OCI-LY1 (cell line): ENCODE data around the gene KCNH1.

Experiments
- H2AFZ ChIP-seq: fragments of 200-600 bp; sonication (generic), shearing (Covaris generic); 2 replicates; pipeline ENCODE4 v1.6.0; 2014; ENCODE audit warnings: antibody characterized with exemption, mild to moderate bottlenecking, low read length
- H3F3A ChIP-seq: fragments of 200-600 bp; sonication (generic), shearing (Covaris generic); 2 replicates; pipeline ENCODE4 v1.6.0; 2014; ENCODE audit warnings: mild to moderate bottlenecking, antibody characterized with exemption, low read length, moderate library complexity; ENCODE audit not compliant: insufficient read depth
- H3K27ac ChIP-seq: fragments of 200-600 bp; sonication (generic); 2 replicates; pipeline ENCODE4 v1.5.1; 2014; ENCODE audit warnings: low read length, mixed run types, mild to moderate bottlenecking, low read depth; ENCODE audit not compliant: poor library complexity, severe bottlenecking
- H3K27me3 ChIP-seq: fragments of 200-600 bp; sonication (generic); 2 replicates; pipeline ENCODE4 v1.6.0; 2014; ENCODE audit warnings: antibody characterized with exemption, mild to moderate bottlenecking, low read length, moderate library complexity; ENCODE audit not compliant: insufficient read depth
- H3K36me3 ChIP-seq: fragments of 200-600 bp; sonication (generic); 2 replicates; pipeline ENCODE4 v1.6.1; 2014; ENCODE audit warnings: mild to moderate bottlenecking, antibody characterized with exemption, low read length, moderate library complexity, mixed read lengths; ENCODE audit not compliant: insufficient read depth
- H3K4me1 ChIP-seq: fragments of 200-600 bp; sonication (generic); 2 replicates; pipeline ENCODE4 v1.5.1; 2014; ENCODE audit warnings: mild to moderate bottlenecking, low read length, moderate library complexity; ENCODE audit not compliant: insufficient read depth, severe bottlenecking
- H3K4me2 ChIP-seq: fragments of 200-600 bp; sonication (generic), shearing (Covaris generic); 2 replicates; pipeline ENCODE4 v1.6.1; 2014; ENCODE audit warnings: low read length
- H3K4me3 ChIP-seq: fragments of 200-600 bp; sonication (generic); 2 replicates; pipeline ENCODE4 v1.5.1; 2014; ENCODE audit warnings: low read length, low read depth, mild to moderate bottlenecking, mixed read lengths; ENCODE audit not compliant: poor library complexity, severe bottlenecking
- H3K79me2 ChIP-seq: fragments of 200-600 bp; shearing (Covaris generic); 2 replicates; pipeline ENCODE4 v1.6.1; 2016; ENCODE audit warnings: mixed run types, low read length, mixed read lengths; ENCODE audit not compliant: insufficient read depth
- H3K9ac ChIP-seq: fragments of 200-600 bp; sonication (generic), shearing (Covaris generic); 2 replicates; pipeline ENCODE4 v1.6.1; 2014; ENCODE audit warnings: mild to moderate bottlenecking, low read length, mixed read lengths
- H3K9me2 ChIP-seq: fragments of 200-600 bp; sonication (generic), shearing (Covaris generic); 2 replicates; pipeline ENCODE4 v1.6.1; 2014; ENCODE audit warnings: low read depth, mild to moderate bottlenecking, low read length, mixed read lengths
- H3K9me3 ChIP-seq: fragments of 200-600 bp; shearing (Covaris generic); 2 replicates; pipeline ENCODE4 v1.6.1; 2014; ENCODE audit warnings: low read length, mixed read lengths
- H4K20me1 ChIP-seq: fragments of 200-600 bp; sonication (generic), shearing (Covaris generic); 2 replicates; pipeline ENCODE4 v1.6.0; 2016; ENCODE audit warnings: mild to moderate bottlenecking, low read length; ENCODE audit not compliant: insufficient read depth
- EZH2 ChIP-seq: fragments of 200-600 bp; sonication (generic), shearing (Covaris generic); IDR thresholded peaks from 2 replicates; pipeline ENCODE4 v1.8.0; 2017; ENCODE audit warnings: borderline replicate concordance, mixed run types, mild to moderate bottlenecking, antibody characterized with exemption, low read length, moderate library complexity, mixed read lengths
- TF ChIP-seq, protein P1 (sequence below): fragments of 200-600 bp; sonication (generic), shearing (Covaris generic); IDR thresholded peaks from 2 replicates; pipeline ENCODE4 v1.5.1; 2017; ENCODE audit warnings: mild to moderate bottlenecking, antibody characterized with exemption, low read length, moderate library complexity, mixed read lengths

KCNH1 gene

DNA sequence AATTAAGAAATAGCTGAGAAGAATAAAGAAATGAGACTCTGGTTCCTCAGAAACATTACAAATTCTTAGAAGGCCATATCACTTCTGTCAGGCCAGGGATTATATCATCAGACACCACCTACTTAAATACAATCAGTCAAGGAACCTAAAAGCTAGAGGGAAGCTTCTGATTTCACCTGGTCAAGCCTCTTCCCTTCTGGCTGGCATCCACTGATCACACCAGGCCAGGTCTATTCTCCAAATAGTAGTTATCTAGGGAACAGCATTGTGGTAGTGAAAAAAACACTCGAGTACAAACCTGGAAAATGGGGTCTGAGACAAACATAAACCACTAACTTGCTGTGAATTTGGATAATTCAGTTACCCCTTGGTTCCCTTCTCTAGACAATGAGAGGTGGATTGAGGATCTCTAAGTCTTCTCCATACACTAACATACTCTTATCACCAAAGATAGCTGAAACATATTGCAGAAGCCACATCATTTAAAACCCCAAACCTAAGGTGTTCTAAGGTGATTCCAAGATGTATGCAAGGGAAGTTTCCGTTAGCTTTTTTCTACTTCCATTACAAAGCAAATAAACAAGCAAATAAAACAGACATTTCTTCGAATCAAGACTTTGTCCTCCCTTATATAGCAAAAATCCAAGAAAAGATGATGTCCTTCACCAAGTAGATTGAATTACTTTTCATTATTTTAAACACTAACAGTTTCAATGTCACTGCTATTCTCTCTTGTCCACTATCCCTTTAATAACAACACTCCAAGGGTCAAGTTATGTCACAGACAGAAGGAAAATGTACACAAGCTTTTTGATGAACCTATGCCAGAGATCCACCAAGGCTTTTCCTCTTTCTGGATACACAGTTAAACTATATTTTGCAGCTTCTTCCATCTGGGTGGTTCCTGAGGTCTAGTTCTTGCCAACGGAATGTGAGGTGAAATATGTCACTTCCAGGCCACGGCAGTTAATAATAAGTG, 212.9 kb downstream of the KCNH1 start:
- Histone ChIP-seq H2AFZ (no peak overlapping the region), H3K4me1 (no peaks in the 10 kb centered on the region), H3K9me2 (no peaks in the 10 kb centered on the region), H3K79me2 (no peaks in the 10 kb centered on the region), H3K27me3 (no peaks in the 10 kb centered on the region), H3K4me2 (no peak overlapping the region), H3K27ac (no peak overlapping the region), H3K9me3 (no peaks in the 10 kb centered on the region), H3K36me3 (no peaks in the 10 kb centered on the region), H3K9ac (no peak overlapping the region), H4K20me1 (no peaks in the 10 kb centered on the region), H3F3A (no peaks in the 10 kb centered on the region), H3K4me3 (no peak overlapping the region)
- TF ChIP-seq, protein P1, sequence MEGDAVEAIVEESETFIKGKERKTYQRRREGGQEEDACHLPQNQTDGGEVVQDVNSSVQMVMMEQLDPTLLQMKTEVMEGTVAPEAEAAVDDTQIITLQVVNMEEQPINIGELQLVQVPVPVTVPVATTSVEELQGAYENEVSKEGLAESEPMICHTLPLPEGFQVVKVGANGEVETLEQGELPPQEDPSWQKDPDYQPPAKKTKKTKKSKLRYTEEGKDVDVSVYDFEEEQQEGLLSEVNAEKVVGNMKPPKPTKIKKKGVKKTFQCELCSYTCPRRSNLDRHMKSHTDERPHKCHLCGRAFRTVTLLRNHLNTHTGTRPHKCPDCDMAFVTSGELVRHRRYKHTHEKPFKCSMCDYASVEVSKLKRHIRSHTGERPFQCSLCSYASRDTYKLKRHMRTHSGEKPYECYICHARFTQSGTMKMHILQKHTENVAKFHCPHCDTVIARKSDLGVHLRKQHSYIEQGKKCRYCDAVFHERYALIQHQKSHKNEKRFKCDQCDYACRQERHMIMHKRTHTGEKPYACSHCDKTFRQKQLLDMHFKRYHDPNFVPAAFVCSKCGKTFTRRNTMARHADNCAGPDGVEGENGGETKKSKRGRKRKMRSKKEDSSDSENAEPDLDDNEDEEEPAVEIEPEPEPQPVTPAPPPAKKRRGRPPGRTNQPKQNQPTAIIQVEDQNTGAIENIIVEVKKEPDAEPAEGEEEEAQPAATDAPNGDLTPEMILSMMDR: no peak
- TF ChIP-seq EZH2: no peak

DNA sequence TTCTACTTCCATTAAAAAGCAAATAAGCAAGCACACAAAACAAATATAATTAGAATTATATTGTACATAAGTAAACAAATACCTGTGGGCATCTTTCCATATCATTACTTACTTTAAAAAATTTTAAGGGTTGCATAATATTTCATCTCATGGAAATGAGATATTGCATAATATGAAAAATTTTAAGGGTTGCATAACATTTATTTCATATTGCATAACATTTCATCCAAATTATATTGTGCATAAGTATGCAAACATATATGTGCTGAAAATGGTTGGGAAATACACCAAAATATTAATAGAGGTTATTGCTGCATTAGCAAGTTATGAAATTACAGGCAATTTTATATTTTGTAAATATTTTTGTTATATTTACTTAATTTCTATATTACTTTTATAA, 213.7 kb downstream of the KCNH1 start:
- TF ChIP-seq EZH2: no peak
- TF ChIP-seq, protein P1: no peak
- Histone ChIP-seq H3K79me2 (no peaks in the 10 kb centered on the region), H3K4me3 (no peak overlapping the region), H3K9me2 (no peaks in the 10 kb centered on the region), H3K36me3 (no peaks in the 10 kb centered on the region), H3K4me1 (no peaks in the 10 kb centered on the region), H3K27me3 (no peaks in the 10 kb centered on the region), H4K20me1 (no peaks in the 10 kb centered on the region), H3K4me2 (no peak overlapping the region), H3K9ac (no peak overlapping the region), H3F3A (no peaks in the 10 kb centered on the region), H2AFZ (no peak overlapping the region), H3K27ac (no peak overlapping the region), H3K9me3 (no peaks in the 10 kb centered on the region)

DNA sequence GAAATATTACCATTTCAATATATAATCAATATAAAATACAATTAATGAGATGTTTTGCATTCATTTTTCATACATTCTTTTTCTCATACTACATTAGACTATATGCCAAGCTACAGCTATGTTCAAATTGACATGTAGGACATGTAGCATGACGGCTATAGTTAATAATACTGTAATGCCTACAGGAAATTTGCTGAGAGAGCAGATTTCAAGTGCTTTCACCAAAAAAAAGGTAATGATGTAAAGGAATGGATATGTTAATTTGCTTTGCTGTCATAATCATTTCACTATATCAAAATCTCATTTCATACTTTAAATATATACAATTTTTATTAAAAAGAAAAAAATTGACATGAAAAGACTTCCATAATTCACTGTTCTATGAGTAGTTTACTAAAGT, 215.1 kb downstream of the KCNH1 start:
- H3K4me2 ChIP-seq: no peak overlapping the region
- no peaks in the 10 kb centered on the region for H3K27me3 ChIP-seq
- H3K79me2 ChIP-seq: no peaks in the 10 kb centered on the region
- no peaks in the 10 kb centered on the region for H3K36me3 ChIP-seq
- no peaks in the 10 kb centered on the region for H3K4me1 ChIP-seq
- no peaks in the 10 kb centered on the region for H3K9me3 ChIP-seq
- no peak overlapping the region for H3K9ac ChIP-seq
- H4K20me1 ChIP-seq: no peaks in the 10 kb centered on the region
- no peaks in the 10 kb centered on the region for H3F3A ChIP-seq
- H3K9me2 ChIP-seq: no peaks in the 10 kb centered on the region
- H2AFZ ChIP-seq: no peak overlapping the region
- H3K27ac ChIP-seq: no peak overlapping the region
- TF ChIP-seq, protein P1: no peak
- no peak for TF ChIP-seq EZH2
- H3K4me3 ChIP-seq: no peak overlapping the region
